GM20431 (cell line): ENCODE results near the gene ZNF580.

ENCODE experiments used
- in situ Hi-C: fragments of 300-500 bp; cut with MseI, MboI; formaldehyde crosslinking; loops from one replicate; pipeline ENCODE4 v1.15.0; 2020; ENCODE audit warnings: low sequenced_read_pairs; ENCODE audit not compliant: unreplicated experiment

Gene ZNF580

GRCh38 chr19:55674841-55675660 lies 34.2 kb downstream of the ZNF580 start, which contains the start of gene EPN1:
EPN1 (plus strand) TSS chr19:55675226; CDS start chr19:55678628, 3,402 bp downstream.
- in situ Hi-C loops, result no loop called here

GRCh38 chr19:55675661-55676354 lies 35.0 kb downstream of the ZNF580 start:
- in situ Hi-C loops, result no loop called here

GRCh38 chr19:55676383-55676782 lies 35.6 kb downstream of the ZNF580 start:
- in situ Hi-C loops, result no loop called here

GRCh38 chr19:55676889-55677505 lies 36.2 kb downstream of the ZNF580 start:
- in situ Hi-C loops, result no loop called here

GRCh38 chr19:55677572-55678028 lies 36.8 kb downstream of the ZNF580 start:
- in situ Hi-C loops, result no loop called here

GRCh38 chr19:55678121-55678671 lies 37.4 kb downstream of the ZNF580 start:
- in situ Hi-C loops, result no loop called here

- in situ Hi-C loops, result no loop called here
These were observed 38.8 kb downstream of the ZNF580 start for GRCh38 chr19:55679343-55680257.

GRCh38 chr19:55680339-55681130 lies 39.7 kb downstream of the ZNF580 start:
- in situ Hi-C loops, result no loop called here

- in situ Hi-C loops, result no loop called here
These were observed 40.6 kb downstream of the ZNF580 start for GRCh38 chr19:55681131-55682092.

GRCh38 chr19:55683449-55684261 lies 42.9 kb downstream of the ZNF580 start:
- in situ Hi-C loops, result no loop called here

GRCh38 chr19:55684946-55685681 lies 44.3 kb downstream of the ZNF580 start:
- in situ Hi-C loops, result no loop called here

GRCh38 chr19:55685776-55686175 lies 45.0 kb downstream of the ZNF580 start:
- in situ Hi-C loops, result no loop called here

GRCh38 chr19:55686311-55687050 lies 45.7 kb downstream of the ZNF580 start:
- in situ Hi-C loops, result no loop called here

- in situ Hi-C loops, result no loop called here
These were observed 46.7 kb downstream of the ZNF580 start for GRCh38 chr19:55687281-55688201.
